Astrocyte (in vitro differentiated cells and primary cell): ENCODE results near the gene ATXN1. TPM values are rescaled to one million over a fixed set of nuclear protein-coding genes. Genes with fewer than 3 reads are reported as not detected.

Experiments used
- DNase-seq: peaks from one replicate; pipeline ENCODE4 v3.0.0-alpha.2; 2010; ENCODE audit warnings: low read depth
- FAIRE-seq: peaks from 2 replicates; lab custom pipeline; 2011; peaks lifted over from hg19 to GRCh38; lab: Jason Lieb, UNC
- H2AFZ ChIP-seq: 2 replicates; pipeline ENCODE4 v1.6.0; 2012; ENCODE audit warnings: low read depth, low read length, inconsistent platforms
- H3K27ac ChIP-seq: 2 replicates; pipeline ENCODE4 v1.5.1; 2011; ENCODE audit warnings: low read depth, low read length, inconsistent platforms
- H3K27me3 ChIP-seq: 2 replicates; pipeline ENCODE4 v1.6.0; 2011; ENCODE audit warnings: low read length, inconsistent platforms; ENCODE audit not compliant: insufficient read depth
- H3K36me3 ChIP-seq: 2 replicates; pipeline ENCODE4 v1.5.1; 2011; ENCODE audit warnings: low read length, inconsistent platforms; ENCODE audit not compliant: insufficient read depth
- H3K4me1 ChIP-seq: 2 replicates; pipeline ENCODE4 v1.5.1; 2011; ENCODE audit warnings: low read length, inconsistent platforms; ENCODE audit not compliant: insufficient read depth
- H3K4me2 ChIP-seq: 2 replicates; pipeline ENCODE4 v1.6.0; 2012; ENCODE audit warnings: low read length, inconsistent platforms
- H3K4me3 ChIP-seq: 2 replicates; pipeline ENCODE4 v1.5.1; 2011; ENCODE audit warnings: low read depth, mild to moderate bottlenecking, low read length, inconsistent platforms; ENCODE audit not compliant: insufficient read depth
- H3K79me2 ChIP-seq: 2 replicates; pipeline ENCODE4 v1.6.0; 2012; ENCODE audit warnings: mild to moderate bottlenecking, low read length, inconsistent platforms; ENCODE audit not compliant: insufficient read depth
- H3K9ac ChIP-seq: 2 replicates; pipeline ENCODE4 v1.6.0; 2012; ENCODE audit warnings: mild to moderate bottlenecking, low read length, inconsistent platforms
- H3K9me3 ChIP-seq: 2 replicates; pipeline ENCODE4 v1.5.1; 2012; ENCODE audit warnings: low read depth, mild to moderate bottlenecking, low read length, inconsistent platforms; ENCODE audit not compliant: insufficient read depth
- H4K20me1 ChIP-seq: 2 replicates; pipeline ENCODE4 v1.6.0; 2012; ENCODE audit warnings: low read length, inconsistent platforms; ENCODE audit not compliant: insufficient read depth
- H3K27ac Mint-ChIP-seq: one replicate; pipeline ENCODE4 v1.8.0; 2021; ENCODE audit warnings: mild to moderate bottlenecking, mixed read lengths; ENCODE audit not compliant: unreplicated experiment
- H3K27me3 Mint-ChIP-seq: one replicate; pipeline ENCODE4 v1.8.0; 2021; ENCODE audit warnings: low read depth, mixed read lengths; ENCODE audit not compliant: unreplicated experiment
- H3K36me3 Mint-ChIP-seq: one replicate; pipeline ENCODE4 v1.8.0; 2021; ENCODE audit warnings: low read depth, mixed read lengths; ENCODE audit not compliant: unreplicated experiment
- H3K4me1 Mint-ChIP-seq: one replicate; pipeline ENCODE4 v1.8.0; 2021; ENCODE audit warnings: low read depth, mixed read lengths; ENCODE audit not compliant: unreplicated experiment
- H3K4me3 Mint-ChIP-seq: one replicate; pipeline ENCODE4 v1.8.0; 2021; ENCODE audit warnings: mild to moderate bottlenecking, moderate library complexity, mixed read lengths; ENCODE audit not compliant: unreplicated experiment
- H3K9me3 Mint-ChIP-seq: one replicate; pipeline ENCODE4 v1.8.0; 2021; ENCODE audit warnings: mild to moderate bottlenecking, mixed read lengths; ENCODE audit not compliant: unreplicated experiment
- EZH2 ChIP-seq: IDR thresholded peaks from 2 replicates; pipeline ENCODE4 v1.6.1; 2012; ENCODE audit warnings: mild to moderate bottlenecking, low read length, inconsistent platforms; ENCODE audit not compliant: insufficient read depth
- total RNA-seq: library from RNA; stranded (reverse); gene quantifications from 2 replicates; pipeline ENCODE4 v1.2.1, GENCODE V29; 2021
- TF ChIP-seq, protein P1 (sequence below): IDR thresholded peaks from 2 replicates; pipeline ENCODE4 v1.5.1; 2011; ENCODE audit warnings: low read depth, mild to moderate bottlenecking, inconsistent platforms, low read length, moderate library complexity; ENCODE audit not compliant: insufficient read depth

Gene ATXN1
- total RNA-seq, 1 donor from 2014 or later: 70.9 TPM

DNA sequence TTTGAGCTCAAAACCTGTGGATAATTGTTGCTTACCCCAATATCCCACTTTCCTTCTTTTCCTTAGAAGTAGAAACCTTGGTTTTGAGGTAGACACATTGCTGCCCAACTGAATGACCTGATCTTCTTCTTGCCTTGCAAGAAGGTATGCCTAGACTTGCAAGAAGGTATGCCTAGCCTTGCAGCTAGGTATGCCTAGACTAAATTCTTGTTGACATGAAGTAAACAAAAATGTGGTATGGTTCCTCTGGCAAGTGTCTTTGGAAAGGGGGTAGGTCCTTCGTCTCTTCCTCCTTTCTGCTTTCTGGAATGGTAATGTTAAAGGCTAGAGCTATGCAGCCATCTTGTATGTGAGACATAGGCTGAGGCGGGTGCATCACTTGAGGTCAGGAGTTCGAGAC, 393.7 kb downstream of the ATXN1 start:
- H2AFZ ChIP-seq: no peak overlapping the region

GRCh38 chr6:16363749-16364148, 397.5 kb downstream of the ATXN1 start:
- no peaks in the 10 kb centered on the region for H3K79me2 ChIP-seq
- H3K36me3 ChIP-seq: no peaks in the 10 kb centered on the region
- H3K4me1 Mint-ChIP-seq: peaks cover 6% of the 10 kb centered on the region
- H3K9me3 ChIP-seq: no peaks in the 10 kb centered on the region
- H3K9me3 Mint-ChIP-seq: peaks cover 2% of the 10 kb centered on the region
- FAIRE-seq: no peak
- no peak for DNase-seq
- TF ChIP-seq EZH2: no peak
- TF ChIP-seq, protein P1, sequence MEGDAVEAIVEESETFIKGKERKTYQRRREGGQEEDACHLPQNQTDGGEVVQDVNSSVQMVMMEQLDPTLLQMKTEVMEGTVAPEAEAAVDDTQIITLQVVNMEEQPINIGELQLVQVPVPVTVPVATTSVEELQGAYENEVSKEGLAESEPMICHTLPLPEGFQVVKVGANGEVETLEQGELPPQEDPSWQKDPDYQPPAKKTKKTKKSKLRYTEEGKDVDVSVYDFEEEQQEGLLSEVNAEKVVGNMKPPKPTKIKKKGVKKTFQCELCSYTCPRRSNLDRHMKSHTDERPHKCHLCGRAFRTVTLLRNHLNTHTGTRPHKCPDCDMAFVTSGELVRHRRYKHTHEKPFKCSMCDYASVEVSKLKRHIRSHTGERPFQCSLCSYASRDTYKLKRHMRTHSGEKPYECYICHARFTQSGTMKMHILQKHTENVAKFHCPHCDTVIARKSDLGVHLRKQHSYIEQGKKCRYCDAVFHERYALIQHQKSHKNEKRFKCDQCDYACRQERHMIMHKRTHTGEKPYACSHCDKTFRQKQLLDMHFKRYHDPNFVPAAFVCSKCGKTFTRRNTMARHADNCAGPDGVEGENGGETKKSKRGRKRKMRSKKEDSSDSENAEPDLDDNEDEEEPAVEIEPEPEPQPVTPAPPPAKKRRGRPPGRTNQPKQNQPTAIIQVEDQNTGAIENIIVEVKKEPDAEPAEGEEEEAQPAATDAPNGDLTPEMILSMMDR: no peak
- H4K20me1 ChIP-seq: peaks cover 4% of the 10 kb centered on the region
- no peak overlapping the region for H3K27ac ChIP-seq
- no peak overlapping the region for H3K9ac ChIP-seq
- H2AFZ ChIP-seq: no peak overlapping the region
- H3K27ac Mint-ChIP-seq: no peak overlapping the region
- no peaks in the 10 kb centered on the region for H3K27me3 Mint-ChIP-seq
- no peaks in the 10 kb centered on the region for H3K27me3 ChIP-seq
- no peaks in the 10 kb centered on the region for H3K4me1 ChIP-seq
- no peak overlapping the region for H3K4me3 ChIP-seq
- H3K36me3 Mint-ChIP-seq: peaks cover 10% of the 10 kb centered on the region
- H3K4me3 Mint-ChIP-seq: no peak overlapping the region
- no peak overlapping the region for H3K4me2 ChIP-seq

More for the DNA sequence above, 393.7 kb downstream of the ATXN1 start:
- H3K27ac Mint-ChIP-seq: no peak overlapping the region
- peaks cover 6% of the 10 kb centered on the region for H4K20me1 ChIP-seq
- peaks cover 11% of the 10 kb centered on the region for H3K36me3 Mint-ChIP-seq
- no peaks in the 10 kb centered on the region for H3K4me1 ChIP-seq
- FAIRE-seq (no peak), DNase-seq (no peak)
- no peaks in the 10 kb centered on the region for H3K79me2 ChIP-seq
- H3K4me1 Mint-ChIP-seq: peaks cover 15% of the 10 kb centered on the region
- H3K27me3 Mint-ChIP-seq: no peaks in the 10 kb centered on the region
- TF ChIP-seq, protein P1: no peak
- TF ChIP-seq EZH2: no peak
- H3K4me3 ChIP-seq: no peak overlapping the region
- H3K27ac ChIP-seq: no peak overlapping the region
- H3K4me3 Mint-ChIP-seq: no peak overlapping the region
- H3K27me3 ChIP-seq: no peaks in the 10 kb centered on the region
- no peaks in the 10 kb centered on the region for H3K9me3 Mint-ChIP-seq
- H3K9ac ChIP-seq: no peak overlapping the region
- H3K9me3 ChIP-seq: no peaks in the 10 kb centered on the region
- no peak overlapping the region for H3K4me2 ChIP-seq
- peaks cover 2% of the 10 kb centered on the region for H3K36me3 ChIP-seq

GRCh38 chr6:16362819-16363589, 398.3 kb downstream of the ATXN1 start:
- no peak for TF ChIP-seq EZH2
- TF ChIP-seq, protein P1: no peak

More at GRCh38 chr6:16362819-16363589, 398.3 kb downstream of the ATXN1 start:
- Histone ChIP-seq H3K9me3 (no peaks in the 10 kb centered on the region), H3K79me2 (no peaks in the 10 kb centered on the region), H3K27me3 (no peaks in the 10 kb centered on the region), H3K36me3 (no peaks in the 10 kb centered on the region), H3K4me2 (no peak overlapping the region), H4K20me1 (peaks cover 4% of the 10 kb centered on the region), H3K4me3 (no peak overlapping the region), H3K27ac (no peak overlapping the region), H3K9ac (no peak overlapping the region), H2AFZ (no peak overlapping the region), H3K4me1 (no peaks in the 10 kb centered on the region)
- no peak for FAIRE-seq
- DNase-seq: no peak
- Mint-ChIP-seq H3K4me3 (no peak overlapping the region), H3K27ac (no peak overlapping the region), H3K4me1 (peaks cover 4% of the 10 kb centered on the region), H3K9me3 (peaks cover 2% of the 10 kb centered on the region), H3K36me3 (peaks cover 10% of the 10 kb centered on the region), H3K27me3 (no peaks in the 10 kb centered on the region)
